Measurements from ENCODE around the gene CENPB.

CENPB gene

GRCh38 chr20:3803289-3803688, 16.7 kb upstream of the CENPB start:
- H3K4me3 ChIP-seq (ENCODE audit: low read length) = no peak overlapping the region
- no peaks in the 10 kb centered on the region for H3K9me3 ChIP-seq (ENCODE audit: low read length)
- H3K27me3 ChIP-seq (ENCODE audit: insufficient read depth, low read length) = no peaks in the 10 kb centered on the region
- H2AFZ ChIP-seq (ENCODE audit: low read depth, low read length) = no peak overlapping the region
- peaks cover 35% of the 10 kb centered on the region for H3K36me3 ChIP-seq (ENCODE audit: insufficient read depth, low read length)
- H3K4me1 ChIP-seq (ENCODE audit: insufficient read depth, low read length) = peaks cover 19% of the 10 kb centered on the region

GRCh38 chr20:3802524-3803239, 16.1 kb upstream of the CENPB start:
- Histone ChIP-seq H3K27me3 (ENCODE audit: insufficient read depth, low read length) (no peaks in the 10 kb centered on the region), H2AFZ (ENCODE audit: low read depth, low read length) (no peak overlapping the region), H3K4me1 (ENCODE audit: insufficient read depth, low read length) (peaks cover 19% of the 10 kb centered on the region), H3K36me3 (ENCODE audit: insufficient read depth, low read length) (peaks cover 35% of the 10 kb centered on the region), H3K9me3 (ENCODE audit: low read length) (no peaks in the 10 kb centered on the region), H3K4me3 (ENCODE audit: low read length) (no peak overlapping the region)

- Histone ChIP-seq H3K4me1 (ENCODE audit: insufficient read depth, low read length) (peaks cover 27% of the 10 kb centered on the region), H3K36me3 (ENCODE audit: insufficient read depth, low read length) (peaks cover 35% of the 10 kb centered on the region), H3K4me3 (ENCODE audit: low read length) (no peak overlapping the region), H2AFZ (ENCODE audit: low read depth, low read length) (no peak overlapping the region), H3K27me3 (ENCODE audit: insufficient read depth, low read length) (no peaks in the 10 kb centered on the region), H3K9me3 (ENCODE audit: low read length) (no peaks in the 10 kb centered on the region)
These were observed 15.3 kb upstream of the CENPB start for GRCh38 chr20:3801846-3802245.

GRCh38 chr20:3801299-3801698, 14.8 kb upstream of the CENPB start:
- H3K4me3 ChIP-seq (ENCODE audit: low read length) = no peak overlapping the region
- peaks cover 35% of the 10 kb centered on the region for H3K36me3 ChIP-seq (ENCODE audit: insufficient read depth, low read length)
- H3K4me1 ChIP-seq (ENCODE audit: insufficient read depth, low read length) = peaks cover 32% of the 10 kb centered on the region
- H3K9me3 ChIP-seq (ENCODE audit: low read length) = no peaks in the 10 kb centered on the region
- H3K27me3 ChIP-seq (ENCODE audit: insufficient read depth, low read length) = no peaks in the 10 kb centered on the region
- H2AFZ ChIP-seq (ENCODE audit: low read depth, low read length) = no peak overlapping the region

GRCh38 chr20:3800878-3801260, 14.3 kb upstream of the CENPB start:
- H3K27me3 ChIP-seq (ENCODE audit: insufficient read depth, low read length) = no peaks in the 10 kb centered on the region
- peaks cover 35% of the 10 kb centered on the region for H3K36me3 ChIP-seq (ENCODE audit: insufficient read depth, low read length)
- no peaks in the 10 kb centered on the region for H3K9me3 ChIP-seq (ENCODE audit: low read length)
- no peak overlapping the region for H2AFZ ChIP-seq (ENCODE audit: low read depth, low read length)
- H3K4me3 ChIP-seq (ENCODE audit: low read length) = no peak overlapping the region
- peaks cover 32% of the 10 kb centered on the region for H3K4me1 ChIP-seq (ENCODE audit: insufficient read depth, low read length)

- Histone ChIP-seq H2AFZ (ENCODE audit: low read depth, low read length) (no peak overlapping the region), H3K36me3 (ENCODE audit: insufficient read depth, low read length) (peaks cover 32% of the 10 kb centered on the region), H3K27me3 (ENCODE audit: insufficient read depth, low read length) (no peaks in the 10 kb centered on the region), H3K4me1 (ENCODE audit: insufficient read depth, low read length) (peaks cover 38% of the 10 kb centered on the region), H3K4me3 (ENCODE audit: low read length) (no peak overlapping the region), H3K9me3 (ENCODE audit: low read length) (no peaks in the 10 kb centered on the region)
These were observed 13.8 kb upstream of the CENPB start for GRCh38 chr20:3800256-3800877.

- H3K4me1 ChIP-seq (ENCODE audit: insufficient read depth, low read length) = peaks cover 38% of the 10 kb centered on the region
- H3K27me3 ChIP-seq (ENCODE audit: insufficient read depth, low read length) = no peaks in the 10 kb centered on the region
- H2AFZ ChIP-seq (ENCODE audit: low read depth, low read length) = no peak overlapping the region
- H3K36me3 ChIP-seq (ENCODE audit: insufficient read depth, low read length) = peaks cover 27% of the 10 kb centered on the region
- no peaks in the 10 kb centered on the region for H3K9me3 ChIP-seq (ENCODE audit: low read length)
- H3K4me3 ChIP-seq (ENCODE audit: low read length) = no peak overlapping the region
These were observed 12.3 kb upstream of the CENPB start for GRCh38 chr20:3798908-3799248.

- Histone ChIP-seq H3K27me3 (ENCODE audit: insufficient read depth, low read length) (no peaks in the 10 kb centered on the region), H3K36me3 (ENCODE audit: insufficient read depth, low read length) (peaks cover 22% of the 10 kb centered on the region), H3K9me3 (ENCODE audit: low read length) (no peaks in the 10 kb centered on the region), H2AFZ (ENCODE audit: low read depth, low read length) (no peak overlapping the region), H3K4me3 (ENCODE audit: low read length) (no peak overlapping the region), H3K4me1 (ENCODE audit: insufficient read depth, low read length) (peaks cover 38% of the 10 kb centered on the region)
These were observed 11.8 kb upstream of the CENPB start for GRCh38 chr20:3798373-3798768.

GRCh38 chr20:3797592-3798372, 11.2 kb upstream of the CENPB start:
- no peaks in the 10 kb centered on the region for H3K9me3 ChIP-seq (ENCODE audit: low read length)
- H3K4me3 ChIP-seq (ENCODE audit: low read length) = no peak overlapping the region
- peaks cover 16% of the 10 kb centered on the region for H3K36me3 ChIP-seq (ENCODE audit: insufficient read depth, low read length)
- no peak overlapping the region for H2AFZ ChIP-seq (ENCODE audit: low read depth, low read length)
- peaks cover 38% of the 10 kb centered on the region for H3K4me1 ChIP-seq (ENCODE audit: insufficient read depth, low read length)
- H3K27me3 ChIP-seq (ENCODE audit: insufficient read depth, low read length) = no peaks in the 10 kb centered on the region

- Histone ChIP-seq H2AFZ (ENCODE audit: low read depth, low read length) (no peak overlapping the region), H3K4me1 (ENCODE audit: insufficient read depth, low read length) (peaks cover 38% of the 10 kb centered on the region), H3K27me3 (ENCODE audit: insufficient read depth, low read length) (no peaks in the 10 kb centered on the region), H3K36me3 (ENCODE audit: insufficient read depth, low read length) (peaks cover 10% of the 10 kb centered on the region), H3K9me3 (ENCODE audit: low read length) (no peaks in the 10 kb centered on the region), H3K4me3 (ENCODE audit: low read length) (peak overlapping the region; percentile 58)
These were observed 10.6 kb upstream of the CENPB start for GRCh38 chr20:3797226-3797545.

- Histone ChIP-seq H3K27me3 (ENCODE audit: insufficient read depth, low read length) (no peaks in the 10 kb centered on the region), H3K36me3 (ENCODE audit: insufficient read depth, low read length) (peaks cover 6% of the 10 kb centered on the region), H3K4me3 (ENCODE audit: low read length) (peak overlapping the region; percentile 58), H3K4me1 (ENCODE audit: insufficient read depth, low read length) (peaks cover 38% of the 10 kb centered on the region), H2AFZ (ENCODE audit: low read depth, low read length) (no peak overlapping the region), H3K9me3 (ENCODE audit: low read length) (no peaks in the 10 kb centered on the region)
These were observed 10.1 kb upstream of the CENPB start for GRCh38 chr20:3796477-3797225.

- peak within 1 kb of the TSS; percentile 71 for H2AFZ ChIP-seq (ENCODE audit: low read depth, low read length)
These were observed 9.2 kb upstream of the CENPB start, which contains the start of gene CDC25B for GRCh38 chr20:3795511-3796468. CDC25B (plus strand) TSS chr20:3796310; CDS start chr20:3796532, 222 bp downstream.

More at GRCh38 chr20:3795511-3796468, 9.2 kb upstream of the CENPB start, which contains the start of gene CDC25B:
- Histone ChIP-seq H3K9me3 (ENCODE audit: low read length) (no peaks in the 10 kb centered on the region), H3K27me3 (ENCODE audit: insufficient read depth, low read length) (no peaks in the 10 kb centered on the region), H3K4me3 (ENCODE audit: low read length) (peak within 1 kb of the TSS; percentile 58), H3K36me3 (ENCODE audit: insufficient read depth, low read length) (peaks cover under 1% of the 10 kb centered on the region), H3K4me1 (ENCODE audit: insufficient read depth, low read length) (peaks cover 38% of the 10 kb centered on the region)
